DMS53 treated with DMSO at 0.1 percent for 48 hours (cell line): ENCODE results near the gene ARAP2.
A peak's percentile ranks its signal among the peaks of the same experiment; 100 is the strongest.

ENCODE experiments used
- DNase-seq: peaks from one replicate; lab custom pipeline; 2025; ENCODE audit not compliant: unreplicated experiment; lab: John Stamatoyannopoulos, UW

The ARAP2 gene

DNA sequence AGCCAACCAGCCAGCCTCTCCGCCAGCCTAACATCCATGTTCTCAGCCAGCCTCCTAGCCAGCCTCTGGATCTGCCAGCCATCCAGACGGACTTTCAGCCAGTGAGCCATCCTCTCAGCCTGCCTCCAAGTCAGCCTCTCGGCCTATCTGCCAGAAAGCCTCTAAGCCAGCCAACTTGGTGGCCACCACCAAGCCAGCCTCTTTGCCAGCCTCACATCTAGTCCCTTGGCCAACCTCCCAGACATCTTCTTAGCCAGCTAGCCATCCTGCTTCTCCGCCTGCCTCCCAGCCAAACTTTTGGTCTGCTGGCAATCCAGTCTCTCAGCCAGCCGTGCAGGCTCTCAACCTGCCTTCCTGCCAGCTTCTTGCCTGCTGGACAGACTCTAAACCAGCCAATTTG is 16.4 kb upstream of the ARAP2 start:
- no peak for DNase-seq

DNA sequence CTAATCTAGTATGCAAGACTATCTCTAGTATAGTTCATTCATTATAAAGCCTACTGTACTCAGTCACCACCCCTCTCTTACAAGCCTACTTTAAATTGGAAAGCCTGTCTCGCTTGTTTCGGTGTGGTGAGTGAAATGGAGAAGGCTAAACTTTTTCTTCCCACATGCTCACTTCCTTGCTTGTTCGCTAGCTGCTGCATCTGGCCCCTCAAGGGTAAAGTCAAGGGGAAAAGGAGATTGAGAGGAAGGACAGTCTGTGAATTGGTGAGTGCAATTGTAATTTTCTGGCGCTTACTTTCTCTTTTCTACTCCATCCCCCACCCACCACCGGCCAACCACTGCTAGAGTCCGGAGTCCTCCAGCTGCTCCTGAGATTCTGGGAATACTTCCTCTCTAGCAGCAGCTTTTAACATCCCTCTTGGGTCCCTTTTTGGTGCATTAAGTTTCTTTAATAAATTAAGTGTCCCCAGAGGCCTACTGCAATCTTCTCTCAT is 12.1 kb upstream of the ARAP2 start:
- no peak for DNase-seq

DNA sequence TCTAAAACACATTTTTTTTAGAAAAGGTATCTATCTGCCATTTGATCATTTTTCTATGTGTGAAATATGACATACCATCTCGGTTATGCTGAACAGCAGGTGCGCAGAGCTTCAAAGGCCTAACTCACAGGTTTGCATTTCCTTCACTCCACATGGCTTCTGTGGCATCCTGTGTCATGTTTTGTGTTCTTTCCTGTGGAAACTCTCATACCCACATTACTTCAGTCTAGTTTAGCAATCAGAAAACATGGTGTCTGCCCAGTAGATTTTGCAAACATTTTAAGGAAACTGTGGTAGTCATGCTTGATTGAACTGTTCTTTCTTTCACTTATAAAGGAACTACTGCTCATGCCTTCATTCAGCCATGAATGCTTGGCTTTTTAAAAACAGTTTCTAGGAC is 11.3 kb upstream of the ARAP2 start:
- no peak for DNase-seq

DNA sequence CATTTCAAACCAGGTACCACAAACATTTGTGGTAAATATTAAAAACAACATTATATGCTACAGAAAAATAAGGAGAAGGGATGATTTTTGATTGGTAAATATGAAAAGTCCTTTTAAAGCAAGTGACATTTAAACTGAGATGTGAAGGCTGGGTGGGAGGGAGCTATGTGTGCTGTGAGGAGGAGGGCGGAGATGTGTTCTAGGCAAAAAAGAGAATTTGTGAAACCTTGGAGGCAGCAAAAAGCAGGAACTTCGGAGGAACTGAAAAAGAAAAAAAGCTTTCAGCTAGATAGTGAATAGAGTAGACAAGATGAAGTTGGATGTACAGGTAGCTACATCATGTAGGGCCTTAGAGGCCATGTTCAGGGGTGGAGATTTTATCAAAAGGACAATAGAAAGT is 10.1 kb upstream of the ARAP2 start:
- no peak for DNase-seq

DNA sequence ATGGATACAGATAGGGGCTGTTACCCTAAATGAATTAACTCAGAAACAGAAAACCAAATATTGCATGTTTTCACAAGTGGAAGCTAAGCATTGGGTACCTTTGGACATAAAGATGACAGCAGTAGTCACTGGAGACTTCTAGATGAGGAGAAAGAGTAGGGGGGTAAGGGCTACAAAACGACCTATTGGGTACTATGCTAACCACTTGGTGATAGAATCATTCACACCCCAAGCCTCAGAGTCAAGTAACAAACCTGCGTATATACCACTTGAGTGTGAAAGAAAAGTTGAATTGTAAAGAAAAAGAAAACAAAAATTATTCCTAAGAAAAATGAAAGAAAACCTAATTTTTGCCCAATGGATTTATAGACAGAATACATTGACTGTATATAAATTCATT is 7.7 kb upstream of the ARAP2 start:
- DNase-seq = no peak

DNA sequence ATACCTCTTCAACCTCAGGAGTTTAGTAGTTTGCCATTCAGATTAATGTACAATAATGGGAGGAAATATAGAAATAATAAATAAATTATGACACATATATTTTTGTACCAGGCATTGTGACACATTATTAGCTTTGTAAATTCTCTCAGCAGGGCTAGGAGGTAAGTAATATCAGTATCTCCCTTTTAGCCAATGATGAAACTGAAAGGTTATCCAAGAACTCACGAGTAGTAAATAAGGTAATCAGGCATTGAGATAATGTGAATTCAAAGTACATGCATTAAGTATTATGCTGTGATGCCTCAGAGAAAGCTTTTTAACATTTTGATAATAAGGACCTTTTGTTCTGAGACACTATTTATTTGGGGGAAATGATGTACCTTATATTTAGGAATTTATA is 5.3 kb upstream of the ARAP2 start:
- no peak for DNase-seq

DNA sequence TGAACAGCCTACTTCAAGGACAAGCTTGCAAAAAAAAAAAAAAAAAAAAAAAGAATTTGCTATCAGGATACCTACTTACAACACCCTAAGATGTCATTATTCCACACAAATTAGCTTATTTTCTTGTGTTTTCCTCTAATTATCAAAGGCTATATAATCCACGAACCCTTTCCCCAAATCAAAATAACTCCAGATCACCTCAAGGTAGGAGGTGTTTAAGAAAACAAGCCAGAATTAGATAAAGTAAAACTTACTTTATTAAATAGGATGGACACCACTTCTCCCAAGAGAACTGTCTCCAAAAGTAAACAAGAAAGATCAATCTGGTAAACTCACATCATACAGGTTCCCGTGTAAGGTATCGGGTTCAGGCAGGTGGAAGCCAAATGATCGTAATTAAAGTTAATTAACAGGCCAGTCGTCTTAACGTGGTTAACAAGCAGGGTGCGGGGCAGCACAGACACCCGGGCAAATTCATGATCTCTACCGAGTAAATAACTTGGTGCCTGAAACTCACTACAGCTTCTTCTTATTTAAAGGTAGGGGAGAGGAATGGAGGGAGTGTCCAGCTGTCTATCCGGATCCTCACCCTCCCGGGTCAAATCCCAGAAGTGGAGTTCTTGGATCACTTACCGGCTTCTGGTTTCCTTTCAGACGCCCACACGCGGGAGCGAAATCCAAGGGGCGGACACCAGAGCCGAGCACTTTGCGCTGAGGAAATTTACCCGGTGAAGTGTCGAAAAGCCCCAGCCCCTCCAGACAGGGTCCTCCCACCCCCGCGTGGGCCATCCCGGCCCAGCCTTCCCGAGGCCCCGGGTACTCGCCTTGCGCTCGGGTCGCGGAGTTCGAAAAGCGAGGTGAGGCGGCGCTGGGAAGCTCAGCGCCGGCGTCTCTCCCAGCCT is 708 bp downstream of the ARAP2 start:
- DNase-seq = peak; percentile 40

DNA sequence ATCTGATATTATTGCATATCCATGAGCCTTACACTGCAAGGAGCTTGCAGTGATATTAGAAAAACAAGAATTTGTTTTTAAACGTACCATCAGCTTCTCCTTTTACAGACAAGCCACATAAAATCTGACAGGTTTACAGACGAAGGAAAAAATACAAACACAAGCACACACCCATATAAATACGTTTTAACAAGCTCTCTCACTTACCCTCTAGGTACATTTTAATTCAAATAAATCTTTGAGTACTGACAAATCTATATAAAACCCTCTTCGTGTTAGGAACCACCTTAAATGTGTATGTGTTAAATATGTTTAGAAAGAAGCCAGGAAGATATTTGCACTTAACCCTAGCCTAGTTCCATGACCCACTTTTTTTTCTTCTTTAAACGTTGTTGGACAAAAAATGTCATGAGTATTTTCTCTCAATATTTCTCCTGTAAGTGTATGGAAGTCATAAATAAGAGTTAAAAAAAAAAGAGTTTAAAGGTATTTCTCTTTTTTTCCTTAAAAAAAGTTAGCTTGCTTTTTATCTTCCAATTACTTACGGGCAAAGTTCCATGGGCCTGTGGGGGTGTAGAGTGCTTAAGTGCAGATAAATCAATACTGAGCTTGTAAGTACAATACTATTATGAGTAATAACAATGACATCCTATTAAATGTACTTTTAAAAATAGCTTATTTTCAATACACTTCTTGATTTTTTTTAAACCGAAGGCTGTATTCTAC is 1.5 kb downstream of the ARAP2 start:
- DNase-seq = no peak

DNA sequence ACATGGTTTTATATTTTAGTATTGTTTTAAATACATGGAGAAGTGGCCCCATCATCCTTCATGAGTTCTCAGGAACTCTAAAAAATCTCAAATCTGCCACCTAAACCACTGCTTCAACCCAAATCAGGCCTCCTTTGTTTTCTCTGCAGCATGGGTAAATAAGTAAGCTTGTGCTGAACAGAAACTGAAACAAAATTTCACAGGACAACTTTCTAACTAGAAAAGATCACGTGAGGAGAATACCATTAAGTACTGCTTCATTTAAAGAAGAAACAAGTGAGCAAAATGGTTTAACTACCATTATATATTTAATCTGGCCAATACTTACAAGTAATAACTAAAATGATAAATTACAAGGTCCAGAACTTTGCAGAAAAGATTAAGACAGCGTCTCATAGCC is 2.5 kb downstream of the ARAP2 start:
- no peak for DNase-seq

DNA sequence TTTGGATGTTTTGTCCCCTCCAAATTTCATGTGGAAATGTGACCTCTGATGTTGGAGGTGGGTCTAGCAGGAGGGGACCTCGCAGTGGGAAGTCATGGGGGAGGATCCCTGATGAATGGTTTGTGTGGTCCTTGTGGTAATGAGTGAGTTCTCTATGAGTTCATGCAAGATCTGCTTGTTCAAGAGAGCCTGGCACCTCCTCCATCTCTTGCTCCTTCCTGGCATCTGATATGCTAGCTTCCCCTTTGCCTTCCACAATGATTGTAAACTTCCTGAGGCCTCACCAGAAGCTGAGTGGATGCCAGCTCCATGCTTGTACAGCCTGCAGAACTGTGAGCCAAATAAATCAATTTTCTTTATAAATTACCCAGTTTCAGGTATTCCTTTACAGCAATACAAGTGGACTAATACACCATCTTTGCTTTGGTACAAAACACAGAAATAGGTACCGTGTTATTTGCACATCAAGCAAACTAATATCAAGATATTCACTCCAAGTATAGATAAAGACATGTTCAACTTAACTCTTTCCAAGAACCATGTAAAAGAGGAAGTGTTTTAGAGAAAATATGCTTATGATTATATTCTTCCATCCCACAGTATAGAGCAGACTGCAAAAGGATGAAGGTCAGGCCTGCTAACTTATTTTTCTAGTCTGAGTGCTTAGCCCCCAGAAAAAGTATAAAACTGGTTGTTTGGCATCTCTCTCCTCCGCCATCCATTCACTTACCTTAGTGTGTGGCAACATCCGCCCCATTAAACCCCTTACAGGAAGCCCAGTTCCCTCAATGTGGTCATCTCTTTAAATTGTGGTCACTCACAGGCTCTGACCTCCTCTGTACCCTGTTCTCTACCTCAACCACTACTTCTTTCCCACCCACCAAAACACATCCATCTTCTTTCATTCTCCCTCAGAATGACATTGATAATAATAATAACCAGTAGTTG is 6.7 kb downstream of the ARAP2 start:
- no peak for DNase-seq

DNA sequence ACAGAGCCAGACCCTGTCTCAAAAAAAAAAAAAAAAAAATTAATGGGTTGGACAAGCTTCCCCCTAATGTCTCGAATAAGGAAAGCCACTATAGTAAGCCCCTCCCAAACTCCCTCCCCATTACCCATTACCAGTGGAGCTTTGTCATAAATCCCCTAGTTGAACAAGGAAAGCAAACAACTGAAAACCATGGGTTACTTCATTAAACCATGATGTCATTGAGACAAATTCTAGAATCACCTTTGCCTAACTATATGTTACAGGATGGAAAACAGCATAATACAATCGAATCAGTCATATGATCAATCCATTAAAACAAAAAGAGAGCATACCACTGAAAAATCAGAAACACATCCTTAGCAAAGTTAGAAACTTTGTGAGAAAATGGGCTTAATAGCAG is 8.2 kb downstream of the ARAP2 start:
- no peak for DNase-seq

DNA sequence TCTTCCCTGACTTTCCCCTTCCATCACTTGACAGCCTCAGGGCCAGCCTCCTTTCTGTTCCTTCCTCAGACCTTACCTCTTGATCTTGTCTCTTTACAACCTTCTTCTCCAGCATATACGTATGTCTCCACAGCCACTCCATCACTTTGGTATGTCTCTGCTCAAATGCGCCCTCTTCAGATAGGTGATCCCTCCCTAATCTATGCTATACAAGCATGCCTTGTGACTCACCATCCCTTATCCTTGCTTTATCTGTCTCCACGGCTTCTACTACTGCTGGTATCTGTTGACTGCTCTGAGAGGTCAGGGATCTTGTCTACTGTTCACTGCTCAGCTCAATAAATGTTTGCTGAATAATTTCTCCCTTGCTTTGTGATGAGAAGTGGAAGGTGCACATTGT is 9.0 kb downstream of the ARAP2 start:
- DNase-seq = no peak

DNA sequence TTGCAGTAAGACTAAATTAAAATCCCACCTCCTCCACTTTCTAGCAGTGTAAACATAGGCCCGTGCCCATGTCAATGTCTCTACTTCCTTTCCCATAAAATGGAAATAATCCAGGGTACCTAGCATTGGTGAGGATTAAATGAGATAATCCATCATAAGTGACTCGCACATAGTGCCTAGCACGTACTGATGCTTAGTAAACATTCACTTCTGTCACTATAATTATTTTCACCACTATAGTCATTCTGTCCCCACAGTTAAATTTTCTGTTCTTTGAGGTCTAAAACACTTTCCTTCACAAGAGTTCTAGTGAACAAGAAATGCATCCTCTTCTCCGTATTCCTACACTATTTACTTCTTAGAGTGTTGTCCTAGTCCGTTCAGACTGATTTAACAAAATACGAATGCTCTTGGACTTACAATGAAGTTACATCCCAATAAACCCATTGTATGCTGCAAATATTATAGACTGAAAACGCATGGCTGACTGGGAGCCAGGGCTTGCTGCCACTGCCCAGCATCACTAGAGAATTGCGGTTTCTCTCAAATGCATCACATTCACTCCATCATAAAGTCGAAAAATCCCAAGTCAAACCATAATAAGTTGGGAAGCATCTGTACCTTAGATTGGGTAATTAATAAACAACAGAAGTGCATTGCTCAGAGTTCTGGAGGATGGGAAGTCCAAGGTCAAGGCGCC is 10.6 kb downstream of the ARAP2 start:
- no peak for DNase-seq

DNA sequence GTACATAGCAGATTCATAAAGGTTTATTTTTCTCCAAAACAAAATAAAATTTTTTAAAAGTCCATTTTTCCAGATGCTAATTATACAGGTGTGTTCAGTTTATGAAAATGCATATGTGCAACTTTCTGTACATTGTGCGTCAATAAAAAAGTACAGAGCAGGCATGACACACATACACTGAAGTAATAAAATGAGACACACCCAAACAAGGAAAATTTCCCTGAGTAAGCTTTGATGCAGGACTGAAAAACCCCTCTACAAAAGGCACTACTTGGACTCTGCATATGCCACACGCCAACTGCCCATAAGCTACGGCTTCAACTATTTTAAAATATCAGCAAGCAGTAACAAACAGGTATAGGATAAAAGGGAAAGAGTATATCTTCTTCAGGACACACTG is 13.8 kb downstream of the ARAP2 start:
- DNase-seq = no peak

DNA sequence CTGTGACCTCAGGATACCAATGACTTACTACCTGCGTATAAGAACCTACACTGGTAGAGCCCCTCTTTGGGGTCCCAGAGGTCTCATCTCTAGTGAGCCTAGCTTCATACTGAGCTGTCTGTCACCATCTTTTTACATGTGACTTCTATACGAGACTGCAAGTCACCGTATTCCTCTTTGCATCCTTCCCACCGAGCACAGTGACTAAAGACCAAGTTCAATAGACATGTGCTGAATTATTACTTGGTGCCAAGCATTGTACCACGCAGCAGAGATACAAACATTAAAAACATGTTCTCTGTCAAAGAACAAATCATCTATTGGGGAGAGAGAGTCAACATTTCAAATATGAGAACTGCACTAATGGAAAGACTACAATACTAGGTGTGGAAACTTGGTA is 16.4 kb downstream of the ARAP2 start:
- DNase-seq = no peak

DNA sequence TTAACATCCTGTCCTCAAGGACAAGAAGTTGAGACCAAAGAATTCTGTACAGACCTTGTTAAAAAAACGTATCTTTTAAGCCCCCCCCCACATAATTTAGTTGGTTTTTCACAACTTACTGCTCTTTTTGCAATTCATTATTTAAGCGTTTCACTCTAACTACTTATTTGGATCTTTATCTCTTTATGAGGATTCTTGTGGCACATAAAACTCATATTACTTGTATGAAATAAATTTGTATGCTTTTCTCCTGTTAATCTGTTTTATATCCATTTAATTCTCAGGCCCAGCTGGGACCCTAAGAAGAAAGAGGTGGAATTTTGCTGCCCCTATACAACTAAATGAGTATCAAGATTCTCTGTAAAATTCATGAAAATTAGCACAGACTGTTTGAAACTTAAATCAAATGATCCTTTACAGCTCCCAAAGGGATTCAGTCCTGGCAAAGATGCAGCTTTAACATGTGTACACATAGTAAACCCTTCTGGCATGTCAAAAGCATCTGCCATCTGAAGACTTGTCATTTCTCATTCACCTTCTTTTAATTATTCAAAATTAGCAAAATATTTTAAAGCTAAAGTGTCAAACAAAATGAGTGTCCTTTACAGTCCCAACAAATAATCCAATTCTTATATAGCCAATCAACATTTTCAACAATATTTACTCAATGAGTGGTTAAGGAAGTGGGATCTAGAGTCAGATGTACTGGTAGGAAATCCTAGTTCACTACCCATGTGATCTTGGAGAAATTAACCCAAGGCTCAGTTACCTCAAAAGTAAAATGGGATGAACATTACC is 17.7 kb downstream of the ARAP2 start:
- DNase-seq = no peak

DNA sequence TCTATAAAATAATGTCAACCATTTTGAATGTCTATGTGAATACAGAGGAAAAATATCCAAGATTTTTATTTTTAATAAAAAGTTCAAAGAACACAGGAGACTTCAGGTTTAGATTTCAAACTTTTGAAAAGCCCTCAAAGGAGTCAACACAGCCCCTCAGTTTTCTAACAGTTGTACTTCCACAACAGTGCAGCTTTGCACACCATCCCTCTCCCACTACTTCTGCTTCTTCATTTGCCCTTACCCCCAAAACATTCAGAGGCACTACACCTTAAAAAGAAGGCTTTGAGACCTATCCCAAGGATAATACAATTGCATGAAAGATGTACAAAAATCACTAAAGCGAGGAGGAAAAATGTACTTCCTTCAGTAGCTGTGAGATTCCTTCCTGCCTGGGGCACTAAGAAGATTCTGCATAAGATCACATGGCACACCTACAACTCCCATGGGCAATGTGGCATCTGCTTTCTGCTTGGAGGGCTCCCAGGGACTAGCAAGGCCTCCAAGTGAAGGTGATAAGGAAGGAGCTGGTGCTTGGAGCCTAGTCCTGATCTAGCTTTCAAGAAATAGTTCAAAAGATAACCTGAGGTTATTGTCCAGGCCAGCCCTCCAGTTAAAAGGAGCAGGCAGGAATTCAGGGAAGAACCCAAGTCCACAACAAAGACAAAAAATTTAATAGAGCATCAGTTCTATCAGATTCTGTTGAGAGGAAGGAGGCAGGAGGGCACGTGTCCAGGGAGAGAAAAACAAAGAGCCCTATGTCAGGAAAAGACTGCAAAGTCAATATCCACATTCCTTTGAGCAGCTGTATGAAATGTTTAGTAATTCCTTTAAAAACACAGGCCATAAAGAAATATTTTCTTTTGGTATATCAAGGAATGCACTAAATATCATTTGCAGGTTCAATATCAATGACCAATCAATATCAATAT is 19.1 kb downstream of the ARAP2 start:
- DNase-seq = no peak

DNA sequence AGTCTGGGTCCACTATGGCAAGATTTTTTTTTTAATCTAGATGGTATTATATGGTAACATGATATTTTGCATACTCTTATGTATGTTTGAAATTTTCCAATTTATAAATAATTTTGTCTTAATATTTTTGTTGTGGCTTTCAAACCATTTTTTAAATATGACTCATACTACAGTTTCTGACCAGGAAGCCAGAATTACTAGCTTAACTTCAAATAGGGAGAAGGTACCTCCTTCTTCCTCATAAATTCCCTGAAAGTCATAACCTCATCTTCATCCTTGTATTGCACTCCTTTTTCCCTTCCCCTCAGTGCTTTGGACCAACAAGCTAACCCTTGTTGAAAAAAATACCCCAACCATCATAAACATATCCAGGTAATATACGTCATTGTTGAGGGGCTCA is 21.6 kb downstream of the ARAP2 start:
- DNase-seq = no peak

DNA sequence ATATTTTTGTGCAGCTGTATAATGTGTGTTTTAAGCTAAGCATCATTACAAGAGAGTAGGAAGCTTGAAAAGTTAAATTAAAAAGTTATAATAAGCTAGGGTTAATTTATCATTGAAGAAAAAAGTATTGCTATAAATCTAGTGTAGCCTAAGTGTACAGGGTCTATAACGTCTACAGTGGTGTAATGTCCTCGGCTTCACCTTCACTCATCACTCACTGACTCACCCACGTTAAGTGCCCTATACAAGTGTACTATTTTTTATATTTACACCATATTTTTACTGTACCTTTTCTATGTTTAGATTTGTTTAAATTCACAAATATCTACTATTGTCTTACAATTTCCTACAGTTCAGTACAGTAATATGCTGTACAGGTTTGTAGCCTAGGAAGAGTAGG is 23.5 kb downstream of the ARAP2 start:
- no peak for DNase-seq
